Liver (tissue), 9 donors: Measurements from ENCODE around the gene TRMT61A. TPM values are rescaled to one million over a fixed set of nuclear protein-coding genes. Genes with fewer than 3 reads are reported as not detected.

Experiments used
- DNase-seq: peaks from one replicate; pipeline ENCODE4 v3.0.0-alpha.2; 2017; ENCODE audit warnings: low spot score
- H3K27ac ChIP-seq, 2 donors: one replicate each; pipeline ENCODE4 v1.7.0; 2013; ENCODE audit warnings: inconsistent platforms in 2 of 2, low read length in 2 of 2, control low read depth in 1 of 2, low read depth in 1 of 2, mild to moderate bottlenecking in 1 of 2
- H3K27me3 ChIP-seq, 4 donors: one replicate each; pipeline versions ENCODE4 v1.6.1 to v1.7.0; 2013; ENCODE audit warnings: low read length in 3 of 4, inconsistent platforms in 1 of 4, mild to moderate bottlenecking in 1 of 4, moderate library complexity in 1 of 4; ENCODE audit not compliant: control insufficient read depth in 4 of 4, insufficient read depth in 4 of 4
- H3K36me3 ChIP-seq, 4 donors: one replicate each; pipeline versions ENCODE4 v1.6.1 to v1.7.0; 2013; ENCODE audit warnings: low read length in 3 of 4, mild to moderate bottlenecking in 3 of 4, low read depth in 1 of 4, moderate library complexity in 1 of 4; ENCODE audit not compliant: control insufficient read depth in 4 of 4, insufficient read depth in 3 of 4
- H3K4me1 ChIP-seq, 4 donors: one replicate each; pipeline versions ENCODE4 v1.6.1 to v1.7.0; 2013; ENCODE audit warnings: low read length in 3 of 4, mild to moderate bottlenecking in 3 of 4, moderate library complexity in 1 of 4; ENCODE audit not compliant: control insufficient read depth in 4 of 4, insufficient read depth in 4 of 4
- H3K4me3 ChIP-seq, 3 donors: one replicate each; pipeline versions ENCODE4 v1.6.1 to v1.7.0; 2013; ENCODE audit warnings: low read length in 3 of 3, control low read depth in 1 of 3, low read depth in 1 of 3, mild to moderate bottlenecking in 1 of 3
- H3K9ac ChIP-seq, 2 donors: one replicate each; pipeline ENCODE4 v1.7.0; 2013; ENCODE audit warnings: low read length in 2 of 2, mild to moderate bottlenecking in 2 of 2, moderate library complexity in 2 of 2, control low read depth in 1 of 2, low read depth in 1 of 2
- H3K9me3 ChIP-seq, 4 donors: one replicate each; pipeline versions ENCODE4 v1.6.1 to v1.7.0; 2013; ENCODE audit warnings: low read length in 3 of 4; ENCODE audit not compliant: control insufficient read depth in 4 of 4
- ATF3 ChIP-seq: IDR thresholded peaks from 2 replicates; pipeline ENCODE4 v1.6.1; 2016; ENCODE audit warnings: antibody characterized with exemption
- CTCF ChIP-seq: fragments of 150-350 bp; IDR thresholded peaks from 2 replicates; pipeline ENCODE4 v1.5.1; 2017; ENCODE audit warnings: improper control_type of control experiment, low read depth, low read length; ENCODE audit not compliant: missing input control
- EGR1 ChIP-seq, 2 donors: IDR thresholded peaks; 2 replicates each; pipeline ENCODE4 v1.6.1; 2016 to 2018; ENCODE audit warnings: antibody characterized with exemption in 2 of 2, low read depth in 2 of 2
- FOXA1 ChIP-seq: IDR thresholded peaks from 2 replicates; pipeline ENCODE4 v1.6.1; 2016; ENCODE audit warnings: antibody characterized with exemption
- FOXA2 ChIP-seq: IDR thresholded peaks from 2 replicates; pipeline ENCODE4 v1.6.1; 2016; ENCODE audit warnings: antibody characterized with exemption
- GABPA ChIP-seq, 2 donors: IDR thresholded peaks in 1 of 2; conservative IDR thresholded peaks in 1 of 2; 2 replicates each; pipeline ENCODE4 v1.6.1; 2016; ENCODE audit warnings: antibody characterized with exemption in 2 of 2, mild to moderate bottlenecking in 1 of 2, moderate library complexity in 1 of 2
- HNF4A ChIP-seq, 2 donors: conservative IDR thresholded peaks; 2 replicates each; pipeline ENCODE4 v1.6.1; 2016; ENCODE audit warnings: antibody characterized with exemption in 2 of 2, mild to moderate bottlenecking in 2 of 2
- HNF4G ChIP-seq: IDR thresholded peaks from 2 replicates; pipeline ENCODE4 v1.6.1; 2016; ENCODE audit warnings: antibody characterized with exemption
- JUND ChIP-seq, 2 donors: IDR thresholded peaks; 2 replicates each; pipeline ENCODE4 v1.6.1; 2016; ENCODE audit warnings: antibody characterized with exemption in 2 of 2
- MAX ChIP-seq: IDR thresholded peaks from 2 replicates; pipeline ENCODE4 v1.6.1; 2016; ENCODE audit warnings: antibody characterized with exemption
- RAD21 ChIP-seq, 2 donors: IDR thresholded peaks; 2 replicates each; pipeline ENCODE4 v1.6.1; 2016; ENCODE audit warnings: antibody characterized with exemption in 2 of 2, mild to moderate bottlenecking in 2 of 2
- REST ChIP-seq: IDR thresholded peaks from 2 replicates; pipeline ENCODE4 v1.6.1; 2016; ENCODE audit warnings: antibody characterized with exemption, mild to moderate bottlenecking
- RXRA ChIP-seq, 2 donors: IDR thresholded peaks; 2 replicates each; pipeline ENCODE4 v1.6.1; 2017 to 2018; ENCODE audit warnings: antibody characterized with exemption in 2 of 2, mild to moderate bottlenecking in 1 of 2
- SP1 ChIP-seq: IDR thresholded peaks from 2 replicates; pipeline ENCODE4 v1.6.1; 2018; ENCODE audit warnings: antibody characterized with exemption, mild to moderate bottlenecking
- TAF1 ChIP-seq: conservative IDR thresholded peaks from 2 replicates; pipeline ENCODE4 v1.6.1; 2016; ENCODE audit warnings: antibody characterized with exemption, mild to moderate bottlenecking
- YY1 ChIP-seq: IDR thresholded peaks from 2 replicates; pipeline ENCODE4 v1.6.1; 2016; ENCODE audit warnings: antibody characterized with exemption, mild to moderate bottlenecking
- ZBTB33 ChIP-seq: IDR thresholded peaks from 2 replicates; pipeline ENCODE4 v1.6.1; 2016; ENCODE audit warnings: antibody characterized with exemption
- WGBS: extraction: QIAGEN DNeasy Blood & Tissue Kit; methylation state at CpG from one replicate; pipeline ENCODE4 v1.1.7; 2013; 5-methylcytosine and 5-hydroxymethylcytosine counted together
- polyA plus RNA-seq, 2 donors: library from polyadenylated mRNA; stranded (reverse) in 1 of 2; unstranded in 1 of 2; fragments of 200-250 nt in 1 of 2; fragments of >200 nt in 1 of 2; fragmentation: Nextera tagmentation in 1 of 2; extraction: Ambion mirVana in 1 of 2; gene quantifications; one replicate each; pipeline versions ENCODE4 v1.2.1 to v1.2.3, GENCODE V29; 2013 to 2015
- total RNA-seq, 2 donors: library from RNA; depleted of rRNA; stranded (reverse); fragments of >200 nt; gene quantifications; one replicate each; pipeline ENCODE4 v1.2.3, GENCODE V29; 2014
- donor health status: healthy.
- donor health status: healthy.
- donor health status: healthy.
- donor health status: healthy.
- donor health status: healthy.

TRMT61A gene
- total and polyA plus RNA-seq, 4 donors: 4.1 to 8.0 (median 6.5) TPM

GRCh38 chr14:103488960-103489359 is 40.0 kb upstream of the TRMT61A start:
- no peak overlapping the region for H3K27ac ChIP-seq

GRCh38 chr14:103489621-103490020 is 39.4 kb upstream of the TRMT61A start:
- TF ChIP-seq GABPA (IDR thresholded peaks at IDR 0.05 in 1 of 2, conservative IDR thresholded peaks at IDR 0.05 in 1 of 2) (no peak), YY1 (no peak), FOXA1 (no peak), JUND (IDR thresholded peaks at IDR 0.05) (no peak), RAD21 (IDR thresholded peaks at IDR 0.05) (no peak), FOXA2 (no peak), HNF4G (no peak), ZBTB33 (no peak), REST (no peak), HNF4A (conservative IDR thresholded peaks at IDR 0.05) (no peak), TAF1 (no peak), SP1 (no peak)
- Histone ChIP-seq H3K4me3 (no peak overlapping the region), H3K9me3 (no peaks in the 10 kb centered on the region), H3K27me3 (no peaks in the 10 kb centered on the region), H3K27ac (no peak overlapping the region), H3K36me3 (peaks cover 5 to 37% (median 24%) of the 10 kb centered on the region in 4 donors), H3K9ac (no peak overlapping the region), H3K4me1 (peaks cover 0 to 4% (median 2%) of the 10 kb centered on the region in 4 donors)
- no peak for DNase-seq
- WGBS: 98% methylated on average over 2 of the region's 2 CpGs

More at GRCh38 chr14:103488960-103489359, 40.0 kb upstream of the TRMT61A start:
- Histone ChIP-seq H3K36me3 (peaks cover 6 to 37% (median 23%) of the 10 kb centered on the region in 4 donors), H3K4me1 (peaks cover 0 to 4% (median 2%) of the 10 kb centered on the region in 4 donors), H3K9me3 (no peaks in the 10 kb centered on the region), H3K4me3 (no peak overlapping the region), H3K9ac (no peak overlapping the region), H3K27me3 (no peaks in the 10 kb centered on the region)
- no peak for TF ChIP-seq FOXA1
- DNase-seq: no peak
- 97% methylated on average over 2 of the region's 2 CpGs for WGBS

- DNase-seq: no peak
- Histone ChIP-seq H3K9ac (no peak overlapping the region), H3K27me3 (no peaks in the 10 kb centered on the region), H3K4me3 (no peak overlapping the region), H3K4me1 (peaks cover 0 to 4% (median 2%) of the 10 kb centered on the region in 4 donors), H3K36me3 (peaks cover 5 to 49% (median 28%) of the 10 kb centered on the region in 4 donors), H3K27ac (no peak overlapping the region), H3K9me3 (no peaks in the 10 kb centered on the region)
- 94% methylated on average over 10 of the region's 10 CpGs for WGBS
- TF ChIP-seq RAD21 (IDR thresholded peaks at IDR 0.05) (no peak), HNF4G (no peak), CTCF (no peak), ATF3 (no peak), RXRA (IDR thresholded peaks at IDR 0.05) (no peak), JUND (IDR thresholded peaks at IDR 0.05) (no peak), EGR1 (IDR thresholded peaks at IDR 0.05; ENCODE audit: low read depth in 2 of 2) (no peak), HNF4A (conservative IDR thresholded peaks at IDR 0.05) (no peak), GABPA (IDR thresholded peaks at IDR 0.05 in 1 of 2, conservative IDR thresholded peaks at IDR 0.05 in 1 of 2) (no peak), FOXA2 (no peak), MAX (no peak)
Observed at GRCh38 chr14:103491691-103492090, 37.3 kb upstream of the TRMT61A start.
